Measurements from ENCODE around the gene DCHS2.
A peak's percentile ranks its signal among the peaks of the same experiment; 100 is the strongest.

DCHS2 gene

GRCh38 chr4:154208424-154208823 is 283.2 kb downstream of the DCHS2 start:
- peak; percentile 26 for DNase-seq (ENCODE audit: low spot score)

- no peak for DNase-seq (ENCODE audit: low spot score)
Observed at GRCh38 chr4:154205471-154205870, 286.1 kb downstream of the DCHS2 start.

GRCh38 chr4:154194649-154195048 is 296.9 kb downstream of the DCHS2 start:
- DNase-seq (ENCODE audit: low spot score) = no peak

- no peak for DNase-seq (ENCODE audit: low spot score)
Observed at GRCh38 chr4:154192585-154192984, 299.0 kb downstream of the DCHS2 start.

GRCh38 chr4:154189346-154189745 is 302.3 kb downstream of the DCHS2 start:
- peak; percentile 71 for DNase-seq (ENCODE audit: low spot score)

- DNase-seq (ENCODE audit: low spot score) = no peak
Observed at GRCh38 chr4:154186888-154187287, 304.7 kb downstream of the DCHS2 start.

GRCh38 chr4:154186035-154186434 is 305.6 kb downstream of the DCHS2 start:
- DNase-seq (ENCODE audit: low spot score) = no peak

- DNase-seq (ENCODE audit: low spot score) = no peak
Observed at GRCh38 chr4:154184238-154184637, 307.4 kb downstream of the DCHS2 start.

GRCh38 chr4:154183264-154183663 is 308.3 kb downstream of the DCHS2 start:
- DNase-seq (ENCODE audit: low spot score) = no peak

All from kidney tubule cell (primary cell).